GM12801 (cell line): Measurements from ENCODE around the gene PIK3C2B.

Source experiments
- CTCF ChIP-seq: IDR thresholded peaks from one replicate; pipeline ENCODE4 v1.5.1; 2011; ENCODE audit warnings: control low read depth; ENCODE audit not compliant: insufficient read length; ENCODE audit errors: extremely low read depth

PIK3C2B gene

GRCh38 chr1:204511366-204511765 lies 16.8 kb upstream of the PIK3C2B start:
- TF ChIP-seq CTCF: no peak

- no peak for TF ChIP-seq CTCF
These were observed 14.6 kb upstream of the PIK3C2B start for GRCh38 chr1:204509186-204509635.

GRCh38 chr1:204507317-204508105 lies 12.9 kb upstream of the PIK3C2B start:
- TF ChIP-seq CTCF: no peak

GRCh38 chr1:204506969-204507316 lies 12.3 kb upstream of the PIK3C2B start:
- TF ChIP-seq CTCF: no peak

DNA sequence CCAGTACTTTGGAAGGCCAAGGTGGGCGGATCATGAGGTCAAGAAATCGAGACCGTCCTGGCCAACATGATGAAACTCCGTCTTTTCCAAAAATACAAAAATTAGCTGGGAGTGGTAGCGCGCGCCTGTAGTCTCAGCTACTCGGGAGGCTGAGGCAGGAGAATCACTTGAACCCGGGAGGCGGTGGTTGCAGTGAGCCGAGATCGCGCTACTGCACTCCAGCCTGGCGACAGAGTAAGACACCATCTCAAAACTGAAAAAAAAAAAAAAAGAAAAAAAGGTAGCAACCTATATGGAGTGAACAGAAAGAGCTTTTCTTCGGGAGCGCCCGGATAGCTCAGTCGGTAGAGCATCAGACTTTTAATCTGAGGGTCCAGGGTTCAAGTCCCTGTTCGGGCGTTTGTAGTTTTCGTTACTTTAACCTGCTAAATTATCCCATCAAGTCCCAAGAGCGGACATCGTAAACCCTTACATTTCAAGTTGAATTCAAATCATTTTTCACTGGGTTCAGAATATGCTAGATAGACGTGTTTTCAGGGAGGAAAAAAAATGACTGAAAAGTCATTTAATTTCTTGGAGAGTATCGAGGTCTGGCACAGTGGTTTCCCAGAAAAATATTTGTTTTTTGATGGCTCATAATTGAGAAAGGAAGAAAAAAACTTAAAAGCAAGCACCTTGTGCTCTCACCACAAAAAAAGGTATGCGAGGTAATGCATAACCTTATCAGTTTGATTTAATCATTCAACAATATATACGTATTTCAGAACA lies 11.8 kb upstream of the PIK3C2B start:
- no peak for TF ChIP-seq CTCF

DNA sequence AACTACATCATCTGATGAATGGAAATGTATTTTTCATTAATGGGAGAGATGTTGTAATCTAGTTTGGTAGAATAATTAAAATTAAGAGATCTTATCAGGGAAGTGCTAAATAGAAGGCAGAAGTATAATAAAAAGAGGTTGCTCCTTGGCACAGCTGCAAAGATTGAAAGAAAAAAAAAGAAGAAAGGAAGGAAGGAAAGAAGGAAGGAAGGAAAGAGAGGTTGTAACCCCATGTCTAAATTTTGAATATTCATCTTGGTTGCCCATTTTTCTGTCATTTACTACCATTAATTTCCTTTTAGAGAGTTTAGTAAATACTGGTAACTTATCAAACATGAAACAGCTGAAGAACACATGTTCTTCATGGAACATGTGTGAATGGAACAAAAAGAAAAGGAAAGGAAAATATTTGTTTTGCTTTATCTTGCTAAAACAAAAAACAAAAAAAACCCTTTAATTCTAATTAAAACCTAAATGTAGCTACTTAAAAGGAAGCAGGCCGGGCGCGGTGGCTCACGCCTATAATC lies 11.1 kb upstream of the PIK3C2B start:
- TF ChIP-seq CTCF: no peak

GRCh38 chr1:204503913-204504519 lies 9.4 kb upstream of the PIK3C2B start:
- TF ChIP-seq CTCF: no peak
